Measurements from ENCODE around the gene TEX264. TPM values are rescaled to one million over a fixed set of nuclear protein-coding genes. Genes with fewer than 3 reads are reported as not detected.

Gene TEX264
- total RNA-seq, 2 experiments from 2014 or later = 45.6 to 50.3 TPM

DNA sequence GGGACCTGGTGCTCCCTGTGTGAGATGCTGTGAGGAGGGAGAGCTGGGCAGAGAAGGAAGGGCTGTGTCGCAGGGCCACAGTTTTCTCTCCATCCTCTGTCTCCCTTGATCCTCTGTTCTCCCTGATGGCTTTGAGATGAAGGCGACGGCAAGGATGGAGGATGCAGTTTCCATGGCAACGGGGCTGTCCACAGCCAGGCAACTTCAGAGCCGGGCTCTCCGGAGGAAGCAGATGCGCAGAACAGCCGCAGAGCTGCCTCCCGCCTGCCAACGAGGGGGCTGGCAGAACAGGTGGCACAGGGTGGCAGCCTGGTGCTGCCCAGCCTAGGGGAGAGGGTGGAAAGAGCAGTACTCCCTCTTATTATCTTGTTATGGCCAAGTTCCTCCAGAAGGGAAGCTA, 25.9 kb downstream of the TEX264 start:
- intact Hi-C loops (cut with micrococcal nuclease; ENCODE audit: unreplicated experiment) = no loop called here
- H2AFZ ChIP-seq (ENCODE audit: low read length) = no peak overlapping the region
- H3K9me3 ChIP-seq (ENCODE audit: low read length) = no peaks in the 10 kb centered on the region
- H3K4me2 ChIP-seq (ENCODE audit: low read length) = no peak overlapping the region
- no peaks in the 10 kb centered on the region for H3K9me2 ChIP-seq (ENCODE audit: insufficient read depth, low read length)
- H3K27ac ChIP-seq (ENCODE audit: low read depth, low read length, poor library complexity, severe bottlenecking) = no peak overlapping the region
- ChIA-PET CTCF (ENCODE audit: unreplicated experiment) (no interaction called here), POLR2A (no interaction called here)
- no peaks in the 10 kb centered on the region for H4K20me1 ChIP-seq (ENCODE audit: insufficient read depth, low read length)
- no peak for DNase-seq (ENCODE audit: low spot score)
- no TSS peak for BruUV-seq (replicated peaks)
- TF ChIP-seq EZH2phosphoT487 (IDR thresholded peaks at IDR 0.05; ENCODE audit: borderline replicate concordance, low read depth, low read length) = no peak
- TF ChIP-seq, protein P1, sequence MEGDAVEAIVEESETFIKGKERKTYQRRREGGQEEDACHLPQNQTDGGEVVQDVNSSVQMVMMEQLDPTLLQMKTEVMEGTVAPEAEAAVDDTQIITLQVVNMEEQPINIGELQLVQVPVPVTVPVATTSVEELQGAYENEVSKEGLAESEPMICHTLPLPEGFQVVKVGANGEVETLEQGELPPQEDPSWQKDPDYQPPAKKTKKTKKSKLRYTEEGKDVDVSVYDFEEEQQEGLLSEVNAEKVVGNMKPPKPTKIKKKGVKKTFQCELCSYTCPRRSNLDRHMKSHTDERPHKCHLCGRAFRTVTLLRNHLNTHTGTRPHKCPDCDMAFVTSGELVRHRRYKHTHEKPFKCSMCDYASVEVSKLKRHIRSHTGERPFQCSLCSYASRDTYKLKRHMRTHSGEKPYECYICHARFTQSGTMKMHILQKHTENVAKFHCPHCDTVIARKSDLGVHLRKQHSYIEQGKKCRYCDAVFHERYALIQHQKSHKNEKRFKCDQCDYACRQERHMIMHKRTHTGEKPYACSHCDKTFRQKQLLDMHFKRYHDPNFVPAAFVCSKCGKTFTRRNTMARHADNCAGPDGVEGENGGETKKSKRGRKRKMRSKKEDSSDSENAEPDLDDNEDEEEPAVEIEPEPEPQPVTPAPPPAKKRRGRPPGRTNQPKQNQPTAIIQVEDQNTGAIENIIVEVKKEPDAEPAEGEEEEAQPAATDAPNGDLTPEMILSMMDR (conservative IDR thresholded peaks at IDR 0.05; ENCODE audit: low read length) = no peak
- H3K79me2 ChIP-seq (ENCODE audit: insufficient read depth, low read depth, low read length) = no peaks in the 10 kb centered on the region
- H3K4me1 ChIP-seq (ENCODE audit: insufficient read depth, low read length, poor library complexity, severe bottlenecking) = no peaks in the 10 kb centered on the region
- peaks cover 59% of the 10 kb centered on the region for H3K36me3 ChIP-seq (ENCODE audit: insufficient read depth, low read length)
- no peak overlapping the region for H3K4me3 ChIP-seq (ENCODE audit: low read depth, low read length, poor library complexity, severe bottlenecking)

DNA sequence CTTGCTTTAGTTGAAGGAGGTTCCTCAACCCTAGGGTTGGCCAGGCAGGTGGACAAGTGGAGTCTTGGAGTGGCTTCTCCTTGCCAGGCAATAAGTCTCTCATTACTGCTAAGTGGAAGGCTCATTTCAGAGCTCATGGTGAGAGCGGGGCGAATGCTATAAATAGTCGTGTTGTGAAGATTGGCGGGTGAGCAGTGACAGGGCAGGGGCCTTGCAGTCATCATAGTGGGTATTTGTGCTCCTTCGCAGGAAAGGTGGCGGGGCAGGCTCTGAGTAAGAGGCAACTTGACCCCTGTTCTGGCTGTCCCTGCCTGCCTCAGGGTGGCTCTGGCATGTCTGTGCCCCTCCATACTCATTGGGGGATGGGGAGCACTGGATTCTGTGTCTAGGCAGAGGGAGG, 27.2 kb downstream of the TEX264 start:
- DNase-seq (ENCODE audit: low spot score) = no peak
- Histone ChIP-seq H3K9me3 (ENCODE audit: low read length) (no peaks in the 10 kb centered on the region), H2AFZ (ENCODE audit: low read length) (no peak overlapping the region), H3K4me3 (ENCODE audit: low read depth, low read length, poor library complexity, severe bottlenecking) (no peak overlapping the region), H3K4me2 (ENCODE audit: low read length) (no peak overlapping the region), H3K36me3 (ENCODE audit: insufficient read depth, low read length) (peaks cover 53% of the 10 kb centered on the region), H4K20me1 (ENCODE audit: insufficient read depth, low read length) (no peaks in the 10 kb centered on the region), H3K27ac (ENCODE audit: low read depth, low read length, poor library complexity, severe bottlenecking) (no peak overlapping the region), H3K4me1 (ENCODE audit: insufficient read depth, low read length, poor library complexity, severe bottlenecking) (no peaks in the 10 kb centered on the region), H3K9me2 (ENCODE audit: insufficient read depth, low read length) (no peaks in the 10 kb centered on the region), H3K79me2 (ENCODE audit: insufficient read depth, low read depth, low read length) (no peaks in the 10 kb centered on the region)
- no peak for TF ChIP-seq EZH2phosphoT487 (IDR thresholded peaks at IDR 0.05; ENCODE audit: borderline replicate concordance, low read depth, low read length)
- TF ChIP-seq, protein P1 (conservative IDR thresholded peaks at IDR 0.05; ENCODE audit: low read length) = no peak
- no TSS peak for BruUV-seq (replicated peaks)
- intact Hi-C loops (cut with micrococcal nuclease; ENCODE audit: unreplicated experiment) = no loop called here
- ChIA-PET POLR2A (interaction anchor here (0.6 kb wide), 1 partner anchor 106 kb away, joined by 8 read pairs; no protein-coding TSS in a partner anchor), CTCF (ENCODE audit: unreplicated experiment) (no interaction called here)

GRCh38 chr3:51700403-51700802, 29.4 kb downstream of the TEX264 start:
- intact Hi-C loops (cut with micrococcal nuclease; ENCODE audit: unreplicated experiment) = no loop called here

More at GRCh38 chr3:51700403-51700802, 29.4 kb downstream of the TEX264 start:
- Histone ChIP-seq H4K20me1 (ENCODE audit: insufficient read depth, low read length) (no peaks in the 10 kb centered on the region), H3K36me3 (ENCODE audit: insufficient read depth, low read length) (peaks cover 52% of the 10 kb centered on the region), H3K9me3 (ENCODE audit: low read length) (no peaks in the 10 kb centered on the region), H3K4me1 (ENCODE audit: insufficient read depth, low read length, poor library complexity, severe bottlenecking) (no peaks in the 10 kb centered on the region), H3K4me2 (ENCODE audit: low read length) (no peak overlapping the region), H3K9me2 (ENCODE audit: insufficient read depth, low read length) (no peaks in the 10 kb centered on the region), H3K79me2 (ENCODE audit: insufficient read depth, low read depth, low read length) (no peaks in the 10 kb centered on the region), H3K4me3 (ENCODE audit: low read depth, low read length, poor library complexity, severe bottlenecking) (no peak overlapping the region), H3K27ac (ENCODE audit: low read depth, low read length, poor library complexity, severe bottlenecking) (no peak overlapping the region), H2AFZ (ENCODE audit: low read length) (no peak overlapping the region)
- no TSS peak for BruUV-seq (replicated peaks)
- ChIA-PET POLR2A (interaction anchor here (0.6 kb wide), 3 partner anchors 30 to 467 kb away, joined by 4 to 5 read pairs (median 4); no protein-coding TSS in a partner anchor), CTCF (ENCODE audit: unreplicated experiment) (interaction anchor here (0.6 kb wide), 1 partner anchor 1289 kb away, joined by 3 read pairs; no protein-coding TSS in a partner anchor)
- no peak for DNase-seq (ENCODE audit: low spot score)
- TF ChIP-seq, protein P1 (conservative IDR thresholded peaks at IDR 0.05; ENCODE audit: low read length) = no peak
- no peak for TF ChIP-seq EZH2phosphoT487 (IDR thresholded peaks at IDR 0.05; ENCODE audit: borderline replicate concordance, low read depth, low read length)
